ENCODE measurements around the gene IFI27. TPM values are rescaled to one million over a fixed set of nuclear protein-coding genes. Genes with fewer than 3 reads are reported as not detected.

The IFI27 gene
- total and polyA plus RNA-seq, 9 of the 15 experiments (the other 6 are each of a cell fraction or from before 2014, with no cell fraction given) = 0.19 to 3.4 (median 1.4) TPM; not detected in 1

GRCh38 chr14:94080621-94081385 is 29.7 kb upstream of the IFI27 start, which contains the start of the genes DDX24 and IFI27L1 (continued):
- peak; percentile 56 for TF ChIP-seq FOS (IDR thresholded peaks at IDR 0.05; ENCODE audit: extremely low read depth, insufficient read length)
- TF ChIP-seq ELF2 (CRISPR knock-in tag; IDR thresholded peaks at IDR 0.05) = no peak
- TF ChIP-seq PTRF (tag; IDR thresholded peaks at IDR 0.05) = no peak
- TF ChIP-seq SP2 (IDR thresholded peaks at IDR 0.05; ENCODE audit: extremely low read depth, low read depth, low read length, poor library complexity, severe bottlenecking) = peak; percentile 47
- TF ChIP-seq NCOA1 (IDR thresholded peaks at IDR 0.05; ENCODE audit: low read depth) = no peak
- no peak for TF ChIP-seq PBX2 (CRISPR knock-in tag; IDR thresholded peaks at IDR 0.05; ENCODE audit: low read depth)
- no peak for TF ChIP-seq PBX2 (tag; conservative IDR thresholded peaks at IDR 0.05; ENCODE audit: low read depth)
- TF ChIP-seq POLR2G (IDR thresholded peaks at IDR 0.05; ENCODE audit: low read depth, low read length) = peak; percentile 98
- TF ChIP-seq THAP12 (CRISPR knock-in tag; IDR thresholded peaks at IDR 0.05) = peak; percentile 34; the same call in 1 of the 2 replicates
- TF ChIP-seq RHOXF2B (CRISPR knock-in tag; conservative IDR thresholded peaks at IDR 0.05) = no peak
- peak; percentile 19; the same call in 1 of the 2 replicates for TF ChIP-seq ESRRA (IDR thresholded peaks at IDR 0.05; ENCODE audit: borderline replicate concordance, low read depth)
- no peak for TF ChIP-seq MITF (IDR thresholded peaks at IDR 0.05)
- no peak for TF ChIP-seq KLF1 (tag; IDR thresholded peaks at IDR 0.05)
- peak in 1 of 2 experiments; percentile 83 for TF ChIP-seq MNT (conservative IDR thresholded peaks at IDR 0.05)
- no peak for TF ChIP-seq NR2C2 (CRISPR knock-in tag; IDR thresholded peaks at IDR 0.05)
- TF ChIP-seq NR2C2 (tag; IDR thresholded peaks at IDR 0.05) = peak; percentile 91
- TF ChIP-seq GMEB1 (CRISPR knock-in tag; IDR thresholded peaks at IDR 0.05) = peak; percentile 57
- no peak for TF ChIP-seq ATF1 (CRISPR knock-in tag; IDR thresholded peaks at IDR 0.05)
- peak; percentile 65 for TF ChIP-seq ATF1 (tag; IDR thresholded peaks at IDR 0.05)
